OCI-LY1 (cell line): ENCODE measurements around the gene ZNF667.

Experiments used
- H2AFZ ChIP-seq: fragments of 200-600 bp; sonication (generic), shearing (Covaris generic); 2 replicates; pipeline ENCODE4 v1.6.0; 2014; ENCODE audit warnings: antibody characterized with exemption, mild to moderate bottlenecking, low read length
- H3F3A ChIP-seq: fragments of 200-600 bp; sonication (generic), shearing (Covaris generic); 2 replicates; pipeline ENCODE4 v1.6.0; 2014; ENCODE audit warnings: mild to moderate bottlenecking, antibody characterized with exemption, low read length, moderate library complexity; ENCODE audit not compliant: insufficient read depth
- H3K27ac ChIP-seq: fragments of 200-600 bp; sonication (generic); 2 replicates; pipeline ENCODE4 v1.5.1; 2014; ENCODE audit warnings: low read length, mixed run types, mild to moderate bottlenecking, low read depth; ENCODE audit not compliant: poor library complexity, severe bottlenecking
- H3K27me3 ChIP-seq: fragments of 200-600 bp; sonication (generic); 2 replicates; pipeline ENCODE4 v1.6.0; 2014; ENCODE audit warnings: antibody characterized with exemption, mild to moderate bottlenecking, low read length, moderate library complexity; ENCODE audit not compliant: insufficient read depth
- H3K36me3 ChIP-seq: fragments of 200-600 bp; sonication (generic); 2 replicates; pipeline ENCODE4 v1.6.1; 2014; ENCODE audit warnings: mild to moderate bottlenecking, antibody characterized with exemption, low read length, moderate library complexity, mixed read lengths; ENCODE audit not compliant: insufficient read depth
- H3K4me1 ChIP-seq: fragments of 200-600 bp; sonication (generic); 2 replicates; pipeline ENCODE4 v1.5.1; 2014; ENCODE audit warnings: mild to moderate bottlenecking, low read length, moderate library complexity; ENCODE audit not compliant: insufficient read depth, severe bottlenecking
- H3K4me2 ChIP-seq: fragments of 200-600 bp; sonication (generic), shearing (Covaris generic); 2 replicates; pipeline ENCODE4 v1.6.1; 2014; ENCODE audit warnings: low read length
- H3K4me3 ChIP-seq: fragments of 200-600 bp; sonication (generic); 2 replicates; pipeline ENCODE4 v1.5.1; 2014; ENCODE audit warnings: low read length, low read depth, mild to moderate bottlenecking, mixed read lengths; ENCODE audit not compliant: poor library complexity, severe bottlenecking
- H3K79me2 ChIP-seq: fragments of 200-600 bp; shearing (Covaris generic); 2 replicates; pipeline ENCODE4 v1.6.1; 2016; ENCODE audit warnings: mixed run types, low read length, mixed read lengths; ENCODE audit not compliant: insufficient read depth
- H3K9ac ChIP-seq: fragments of 200-600 bp; sonication (generic), shearing (Covaris generic); 2 replicates; pipeline ENCODE4 v1.6.1; 2014; ENCODE audit warnings: mild to moderate bottlenecking, low read length, mixed read lengths
- H3K9me2 ChIP-seq: fragments of 200-600 bp; sonication (generic), shearing (Covaris generic); 2 replicates; pipeline ENCODE4 v1.6.1; 2014; ENCODE audit warnings: low read depth, mild to moderate bottlenecking, low read length, mixed read lengths
- H3K9me3 ChIP-seq: fragments of 200-600 bp; shearing (Covaris generic); 2 replicates; pipeline ENCODE4 v1.6.1; 2014; ENCODE audit warnings: low read length, mixed read lengths
- H4K20me1 ChIP-seq: fragments of 200-600 bp; sonication (generic), shearing (Covaris generic); 2 replicates; pipeline ENCODE4 v1.6.0; 2016; ENCODE audit warnings: mild to moderate bottlenecking, low read length; ENCODE audit not compliant: insufficient read depth
- CTCF ChIP-seq: fragments of 200-600 bp; sonication (generic), shearing (Covaris generic); IDR thresholded peaks from 2 replicates; pipeline ENCODE4 v1.5.1; 2017; ENCODE audit warnings: mild to moderate bottlenecking, antibody characterized with exemption, low read length, moderate library complexity, mixed read lengths
- EZH2 ChIP-seq: fragments of 200-600 bp; sonication (generic), shearing (Covaris generic); IDR thresholded peaks from 2 replicates; pipeline ENCODE4 v1.8.0; 2017; ENCODE audit warnings: borderline replicate concordance, mixed run types, mild to moderate bottlenecking, antibody characterized with exemption, low read length, moderate library complexity, mixed read lengths

The ZNF667 gene

GRCh38 chr19:56393119-56394012 is 83.8 kb downstream of the ZNF667 start, which contains the start of gene ZNF582:
TSS of gene ZNF582 (minus strand) at chr19:56393534. CDS start at chr19:56391752, 1,782 bp downstream.
- peak within 1 kb of the TSS; percentile 44 for H3K4me2 ChIP-seq
- H3K36me3 ChIP-seq, result no peaks in the 10 kb centered on the region; the same call in 1 of the 2 replicates
- H3K9ac ChIP-seq, result peak within 1 kb of the TSS; percentile 50
- no peaks in the 10 kb centered on the region for H3K79me2 ChIP-seq
- no peaks in the 10 kb centered on the region for H4K20me1 ChIP-seq
- no peaks in the 10 kb centered on the region for H3F3A ChIP-seq
- no peaks in the 10 kb centered on the region for H3K4me1 ChIP-seq
- no peaks in the 10 kb centered on the region for H3K9me2 ChIP-seq
- H3K27ac ChIP-seq, result peak within 1 kb of the TSS; percentile 46
- TF ChIP-seq CTCF, result peak; percentile 60
- no peak for TF ChIP-seq EZH2
- peaks cover 3% of the 10 kb centered on the region for H3K9me3 ChIP-seq
- H3K4me3 ChIP-seq, result peak within 1 kb of the TSS; percentile 61
- no peaks in the 10 kb centered on the region for H3K27me3 ChIP-seq
- H2AFZ ChIP-seq, result peak within 1 kb of the TSS; percentile 23; the same call in 1 of the 2 replicates
